Endothelial cell of umbilical vein (primary cell): Measurements from ENCODE around the gene FHIT.

Experiments
- JUN ChIP-seq: IDR thresholded peaks from 2 replicates; pipeline ENCODE4 v1.6.1; 2011; ENCODE audit warnings: borderline replicate concordance, low read depth; ENCODE audit not compliant: insufficient read length, insufficient read depth
- POLR2A ChIP-seq: IDR thresholded peaks from 2 replicates; pipeline ENCODE4 v1.6.1; 2012; ENCODE audit warnings: low read depth, mild to moderate bottlenecking, control low read depth, low read length
- TF ChIP-seq, protein P1 (sequence below), 2 donors: IDR thresholded peaks; 1 replicate in 1 of 2; 2 replicates in 1 of 2; pipeline ENCODE4 v1.5.1; 2011; ENCODE audit warnings: low read length in 2 of 2, mild to moderate bottlenecking in 2 of 2, moderate library complexity in 2 of 2, control low read depth in 1 of 2, inconsistent platforms in 1 of 2, low read depth in 1 of 2; ENCODE audit not compliant: insufficient read depth in 1 of 2; ENCODE audit errors: extremely low read depth in 1 of 2

- TF ChIP-seq, protein P1, sequence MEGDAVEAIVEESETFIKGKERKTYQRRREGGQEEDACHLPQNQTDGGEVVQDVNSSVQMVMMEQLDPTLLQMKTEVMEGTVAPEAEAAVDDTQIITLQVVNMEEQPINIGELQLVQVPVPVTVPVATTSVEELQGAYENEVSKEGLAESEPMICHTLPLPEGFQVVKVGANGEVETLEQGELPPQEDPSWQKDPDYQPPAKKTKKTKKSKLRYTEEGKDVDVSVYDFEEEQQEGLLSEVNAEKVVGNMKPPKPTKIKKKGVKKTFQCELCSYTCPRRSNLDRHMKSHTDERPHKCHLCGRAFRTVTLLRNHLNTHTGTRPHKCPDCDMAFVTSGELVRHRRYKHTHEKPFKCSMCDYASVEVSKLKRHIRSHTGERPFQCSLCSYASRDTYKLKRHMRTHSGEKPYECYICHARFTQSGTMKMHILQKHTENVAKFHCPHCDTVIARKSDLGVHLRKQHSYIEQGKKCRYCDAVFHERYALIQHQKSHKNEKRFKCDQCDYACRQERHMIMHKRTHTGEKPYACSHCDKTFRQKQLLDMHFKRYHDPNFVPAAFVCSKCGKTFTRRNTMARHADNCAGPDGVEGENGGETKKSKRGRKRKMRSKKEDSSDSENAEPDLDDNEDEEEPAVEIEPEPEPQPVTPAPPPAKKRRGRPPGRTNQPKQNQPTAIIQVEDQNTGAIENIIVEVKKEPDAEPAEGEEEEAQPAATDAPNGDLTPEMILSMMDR (IDR thresholded peaks at IDR 0.05; ENCODE audit: extremely low read depth in 1 of 2, insufficient read depth in 1 of 2, low read depth in 1 of 2, low read length in 2 of 2), result no peak
- no peak for TF ChIP-seq POLR2A
- no peak for TF ChIP-seq JUN
Observed at GRCh38 chr3:60199306-60199705, 1051.9 kb downstream of the FHIT start.
